GM23248 (cell line): ENCODE results near the gene ASB16. TPM values are rescaled to one million over a fixed set of nuclear protein-coding genes. Genes with fewer than 3 reads are reported as not detected.

ENCODE experiments used
- DNase-seq: peaks from one replicate; pipeline ENCODE4 v3.0.0-alpha.2; 2015
- H2AFZ ChIP-seq: fragments of 200-600 bp; sonication (generic); 2 replicates; pipeline ENCODE4 v1.6.1; 2016; ENCODE audit warnings: antibody characterized with exemption
- H3F3A ChIP-seq: fragments of 200-600 bp; sonication (generic); 2 replicates; pipeline ENCODE4 v1.6.1; 2016; ENCODE audit warnings: mild to moderate bottlenecking, antibody characterized with exemption, mixed run types; ENCODE audit not compliant: insufficient read depth
- H3K27ac ChIP-seq: fragments of 200-600 bp; sonication (generic); 2 replicates; pipeline ENCODE4 v1.5.1; 2016; ENCODE audit warnings: mild to moderate bottlenecking
- H3K27me3 ChIP-seq: fragments of 200-600 bp; sonication (generic); replicated peaks from 2 replicates; pipeline ENCODE4 v1.6.1; 2016; ENCODE audit warnings: mild to moderate bottlenecking; ENCODE audit not compliant: insufficient read depth
- H3K36me3 ChIP-seq: fragments of 200-600 bp; sonication (generic); 2 replicates; pipeline ENCODE4 v1.6.1; 2016; ENCODE audit warnings: low read depth, mild to moderate bottlenecking
- H3K4me1 ChIP-seq: fragments of 200-600 bp; sonication (generic); 2 replicates; pipeline ENCODE4 v1.6.1; 2016; ENCODE audit warnings: mild to moderate bottlenecking; ENCODE audit not compliant: insufficient read depth
- H3K4me2 ChIP-seq: fragments of 200-600 bp; sonication (generic); one replicate; pipeline ENCODE4 v1.6.1; 2016; ENCODE audit warnings: mild to moderate bottlenecking; ENCODE audit not compliant: unreplicated experiment
- H3K4me3 ChIP-seq: fragments of 200-600 bp; sonication (generic); 2 replicates; pipeline ENCODE4 v1.5.1; 2016; ENCODE audit warnings: mild to moderate bottlenecking
- H3K79me2 ChIP-seq: fragments of 200-600 bp; sonication (generic); 2 replicates; pipeline ENCODE4 v1.6.1; 2016; ENCODE audit warnings: mild to moderate bottlenecking; ENCODE audit not compliant: insufficient read depth
- H3K9ac ChIP-seq: fragments of 200-600 bp; sonication (generic); 2 replicates; pipeline ENCODE4 v1.6.1; 2016; ENCODE audit warnings: mild to moderate bottlenecking
- H3K9me2 ChIP-seq: fragments of 200-600 bp; sonication (generic); 2 replicates; pipeline ENCODE4 v1.6.1; 2016; ENCODE audit warnings: mixed run types, mild to moderate bottlenecking, moderate library complexity; ENCODE audit not compliant: insufficient read depth
- H3K9me3 ChIP-seq: fragments of 200-600 bp; sonication (generic); one replicate; pipeline ENCODE4 v1.6.1; 2017; ENCODE audit warnings: low read depth
- H4K20me1 ChIP-seq: fragments of 200-600 bp; sonication (generic); 2 replicates; pipeline ENCODE4 v1.6.0; 2016; ENCODE audit not compliant: insufficient read depth
- EZH2 ChIP-seq: fragments of 200-600 bp; sonication (generic); IDR thresholded peaks from 2 replicates; pipeline ENCODE4 v1.6.1; 2018; ENCODE audit warnings: antibody characterized with exemption, mild to moderate bottlenecking; ENCODE audit not compliant: insufficient read depth, poor library complexity, severe bottlenecking
- EZH2phosphoT487 ChIP-seq: fragments of 200-600 bp; sonication (generic); IDR thresholded peaks from 2 replicates; pipeline ENCODE4 v1.6.1; 2018; ENCODE audit warnings: antibody characterized with exemption, moderate library complexity, mild to moderate bottlenecking, low read depth; ENCODE audit not compliant: insufficient read depth
- WGBS, 2 experiments: methylation state at CpG; one replicate each; pipeline ENCODE4 v1.1.6; 2015 to 2017; ENCODE audit warnings: low lambda C conversion rate in 2 of 2, low coverage in 1 of 2; ENCODE audit errors: missing lambda C conversion rate in 2 of 2; 5-methylcytosine and 5-hydroxymethylcytosine counted together
- in situ Hi-C: fragments of 300-500 bp; cut with MboI; formaldehyde crosslinking; loops from 2 replicates; pipeline ENCODE4 v1.15.0; 2020
- polyA plus RNA-seq: library from polyadenylated mRNA; unstranded; fragments of >200 nt; fragmentation: Nextera tagmentation; extraction: Ambion mirVana; gene quantifications from 2 replicates; pipeline ENCODE4 v1.2.1, GENCODE V29; 2016
- total RNA-seq: library from RNA; depleted of rRNA; stranded (reverse); fragments of >200 nt; shearing (Covaris generic); gene quantifications from 2 replicates; pipeline ENCODE4 v1.2.3, GENCODE V29; 2014

ASB16 gene
- total and polyA plus RNA-seq, 2 experiments from 2014 or later, result 0.25 TPM; not detected in 1

DNA sequence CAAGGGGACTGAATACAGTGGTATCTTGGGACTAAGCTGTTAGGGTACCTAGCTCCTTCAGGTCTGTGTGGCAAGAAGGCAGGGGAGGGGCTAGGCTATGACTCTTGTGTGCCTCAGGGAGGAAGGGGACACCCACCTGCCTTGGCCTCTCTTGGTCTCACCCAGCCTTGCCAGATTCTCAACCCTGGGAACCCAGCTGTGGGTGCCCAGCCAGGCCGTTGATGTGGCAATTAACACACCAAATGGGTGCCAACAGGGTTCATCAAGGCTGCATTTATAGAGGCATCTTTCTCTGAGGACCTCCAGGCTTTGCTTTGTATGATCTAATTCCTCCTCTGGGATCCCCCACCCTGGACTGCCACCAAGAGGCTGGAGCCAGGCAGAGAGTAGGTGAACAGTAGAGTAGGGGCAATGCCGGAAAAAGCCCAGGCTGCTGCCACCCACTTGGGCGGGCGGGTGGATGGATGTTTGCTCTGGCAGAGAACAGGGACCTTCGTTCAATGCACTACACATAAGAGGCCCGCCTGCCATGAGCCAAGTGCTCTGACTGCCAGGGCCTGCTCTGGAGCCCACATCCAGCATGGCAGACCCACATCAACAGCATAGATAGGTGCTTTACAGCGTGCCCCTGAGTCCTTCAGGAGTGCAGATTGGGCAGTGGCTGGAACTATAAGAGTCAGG lies 3.2 kb upstream of the ASB16 start:
- H3K9me2 ChIP-seq, result no peaks in the 10 kb centered on the region
- in situ Hi-C loops, result no loop called here
- H3K9me3 ChIP-seq, result no peaks in the 10 kb centered on the region
- no peaks in the 10 kb centered on the region for H3F3A ChIP-seq
- H3K4me2 ChIP-seq, result no peak overlapping the region
- H3K79me2 ChIP-seq, result no peaks in the 10 kb centered on the region
- WGBS, 2 experiments, result 71 to 73% methylated on average over 7 of the region's 7 CpGs
- no peak for DNase-seq
- no peaks in the 10 kb centered on the region for H4K20me1 ChIP-seq
- no peak overlapping the region for H3K27ac ChIP-seq
- no peaks in the 10 kb centered on the region for H3K27me3 ChIP-seq
- H3K36me3 ChIP-seq, result no peaks in the 10 kb centered on the region
- no peak overlapping the region for H2AFZ ChIP-seq
- TF ChIP-seq EZH2phosphoT487 (no peak), EZH2 (no peak)
- H3K9ac ChIP-seq, result no peak overlapping the region
- H3K4me3 ChIP-seq, result no peak overlapping the region
- no peaks in the 10 kb centered on the region for H3K4me1 ChIP-seq

DNA sequence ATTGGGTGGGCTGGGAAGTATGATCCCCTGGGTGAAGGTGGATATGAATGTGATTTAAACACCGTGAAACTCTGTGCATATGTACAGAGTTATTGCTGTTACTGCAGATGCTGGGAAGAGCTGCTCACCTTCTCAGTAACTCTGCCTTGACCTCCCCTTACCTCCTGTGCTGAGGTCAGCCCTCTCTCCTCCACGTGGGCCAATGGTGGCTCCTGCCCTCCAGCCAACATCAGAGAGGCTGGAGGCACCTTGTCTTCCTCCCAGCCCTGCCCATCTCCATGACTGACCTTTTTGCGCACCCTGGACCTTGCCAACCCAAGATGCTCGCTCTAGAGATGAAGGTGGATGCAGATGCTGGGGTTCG lies 387 bp upstream of the ASB16 start:
- H3K27me3 ChIP-seq, result no peaks in the 10 kb centered on the region
- in situ Hi-C loops, result no loop called here
- H3K36me3 ChIP-seq, result no peaks in the 10 kb centered on the region
- TF ChIP-seq EZH2phosphoT487 (no peak), EZH2 (no peak)
- 64 to 69% methylated on average over 5 of the region's 5 CpGs for WGBS, 2 experiments
- H3K79me2 ChIP-seq, result no peaks in the 10 kb centered on the region
- no peak overlapping the region for H3K4me3 ChIP-seq
- H3K4me1 ChIP-seq, result no peaks in the 10 kb centered on the region
- H3K9me3 ChIP-seq, result no peaks in the 10 kb centered on the region
- H3K9ac ChIP-seq, result no peak overlapping the region
- no peak overlapping the region for H3K4me2 ChIP-seq
- H3K9me2 ChIP-seq, result no peaks in the 10 kb centered on the region
- H3F3A ChIP-seq, result no peaks in the 10 kb centered on the region
- DNase-seq, result no peak
- no peak overlapping the region for H2AFZ ChIP-seq
- no peak overlapping the region for H3K27ac ChIP-seq
- no peaks in the 10 kb centered on the region for H4K20me1 ChIP-seq

DNA sequence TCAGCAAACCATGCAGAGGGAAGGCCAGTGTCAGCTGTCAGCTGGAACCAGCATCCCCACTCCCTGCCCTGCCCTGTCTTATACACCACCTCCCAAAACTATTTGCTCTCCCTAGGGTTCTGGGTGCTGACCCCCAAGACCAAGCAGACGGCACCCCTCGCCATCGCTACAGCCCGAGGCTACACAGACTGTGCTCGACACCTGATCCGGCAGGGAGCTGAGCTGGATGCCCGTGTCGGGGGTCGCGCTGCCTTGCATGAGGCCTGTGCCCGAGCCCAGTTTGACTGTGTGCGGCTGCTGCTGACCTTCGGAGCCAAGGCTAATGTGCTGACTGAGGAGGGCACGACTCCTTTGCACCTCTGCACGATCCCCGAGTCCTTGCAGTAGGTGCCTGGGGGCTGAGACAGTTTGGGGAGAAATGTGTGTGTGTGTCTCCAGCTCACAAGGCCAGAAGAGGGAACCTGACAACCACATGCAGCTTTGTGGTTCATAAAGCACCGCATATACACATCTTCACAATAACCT lies 1.5 kb downstream of the ASB16 start:
- Histone ChIP-seq H3K36me3 (peaks cover 4% of the 10 kb centered on the region; the same call in 1 of the 2 replicates), H3K27ac (no peak overlapping the region), H3K27me3 (no peaks in the 10 kb centered on the region), H3K79me2 (no peaks in the 10 kb centered on the region), H3K9ac (no peak overlapping the region), H3K4me3 (no peak overlapping the region), H3F3A (no peaks in the 10 kb centered on the region), H4K20me1 (no peaks in the 10 kb centered on the region), H3K9me3 (no peaks in the 10 kb centered on the region), H2AFZ (no peak overlapping the region), H3K4me2 (no peak overlapping the region), H3K4me1 (no peaks in the 10 kb centered on the region), H3K9me2 (no peaks in the 10 kb centered on the region)
- no peak for TF ChIP-seq EZH2phosphoT487
- TF ChIP-seq EZH2, result no peak
- DNase-seq, result no peak
- in situ Hi-C loops, result no loop called here
- WGBS, 2 experiments, result 56 to 62% methylated on average over 17 of the region's 17 CpGs

DNA sequence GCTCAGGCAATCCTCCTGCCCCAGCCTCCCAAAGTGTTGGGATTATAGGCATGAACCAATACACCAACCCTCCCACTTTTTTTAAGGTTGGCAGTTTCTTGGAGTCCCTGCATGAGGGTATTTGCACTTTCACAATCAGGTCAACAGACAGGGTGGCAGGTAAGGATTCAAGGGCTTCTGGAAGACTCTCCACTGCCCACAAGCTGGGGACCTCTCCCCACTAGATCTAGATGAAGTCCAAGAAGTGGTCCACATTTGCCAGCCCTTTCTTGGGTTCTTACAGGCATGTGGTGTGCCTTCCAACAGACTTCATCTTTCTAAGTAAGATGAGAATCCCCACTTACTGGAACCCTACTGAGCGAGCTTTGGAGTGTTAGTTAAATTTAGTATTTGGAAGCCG lies 3.9 kb downstream of the ASB16 start:
- H3F3A ChIP-seq, result no peaks in the 10 kb centered on the region
- no peak overlapping the region for H3K9ac ChIP-seq
- H3K36me3 ChIP-seq, result peaks cover 4% of the 10 kb centered on the region; the same call in 1 of the 2 replicates
- no peak overlapping the region for H2AFZ ChIP-seq
- in situ Hi-C loops, result no loop called here
- H3K4me3 ChIP-seq, result no peak overlapping the region
- no peaks in the 10 kb centered on the region for H4K20me1 ChIP-seq
- H3K4me2 ChIP-seq, result no peak overlapping the region
- TF ChIP-seq EZH2phosphoT487 (no peak), EZH2 (no peak)
- no peaks in the 10 kb centered on the region for H3K79me2 ChIP-seq
- WGBS, 2 experiments, result 100% methylated on average over 2 of the region's 2 CpGs
- no peaks in the 10 kb centered on the region for H3K9me2 ChIP-seq
- no peak overlapping the region for H3K27ac ChIP-seq
- DNase-seq, result no peak
- H3K4me1 ChIP-seq, result no peaks in the 10 kb centered on the region
- no peaks in the 10 kb centered on the region for H3K9me3 ChIP-seq
- no peaks in the 10 kb centered on the region for H3K27me3 ChIP-seq

DNA sequence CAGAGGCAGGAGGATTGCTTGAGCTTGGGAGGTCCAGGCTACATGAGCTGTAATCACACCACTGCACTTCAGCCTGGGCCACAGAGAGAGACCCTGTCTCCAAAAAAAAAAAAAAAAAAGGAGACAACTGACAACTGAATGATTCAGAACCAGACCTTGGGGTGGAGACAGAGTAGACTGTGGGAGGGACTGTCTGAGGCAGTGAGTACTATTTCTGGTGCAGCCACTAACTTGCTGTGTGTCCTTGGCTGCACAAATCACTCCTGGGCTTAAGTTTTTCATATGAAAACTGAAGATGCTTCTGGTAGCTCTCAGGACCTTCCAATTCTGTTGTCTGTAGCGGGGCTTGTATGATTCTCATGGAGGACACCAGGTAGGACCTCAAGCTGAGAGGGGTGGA lies 5.8 kb downstream of the ASB16 start:
- H3K4me2 ChIP-seq, result no peak overlapping the region
- no peaks in the 10 kb centered on the region for H3K79me2 ChIP-seq
- peaks cover 4% of the 10 kb centered on the region; the same call in 1 of the 2 replicates for H3K36me3 ChIP-seq
- 100% methylated on average over 1 of the region's 1 CpG for WGBS, 2 experiments
- in situ Hi-C loops, result no loop called here
- H2AFZ ChIP-seq, result no peak overlapping the region
- no peaks in the 10 kb centered on the region for H3K27me3 ChIP-seq
- H3K27ac ChIP-seq, result no peak overlapping the region
- no peaks in the 10 kb centered on the region for H4K20me1 ChIP-seq
- H3K4me1 ChIP-seq, result no peaks in the 10 kb centered on the region
- no peaks in the 10 kb centered on the region for H3F3A ChIP-seq
- H3K9ac ChIP-seq, result no peak overlapping the region
- no peak for DNase-seq
- no peaks in the 10 kb centered on the region for H3K9me3 ChIP-seq
- TF ChIP-seq EZH2phosphoT487 (no peak), EZH2 (no peak)
- no peaks in the 10 kb centered on the region for H3K9me2 ChIP-seq
- H3K4me3 ChIP-seq, result no peak overlapping the region
